Transverse colon (tissue), 4 donors: Measurements from ENCODE around the gene RAPGEF3.

Experiments used
- POLR2A ChIP-seq: fragments of 450-650 bp; IDR thresholded peaks from one replicate; pipeline ENCODE4 v1.6.1; 2016; ENCODE audit warnings: antibody characterized with exemption, mild to moderate bottlenecking, moderate library complexity
- POLR2AphosphoS5 ChIP-seq, 3 donors: sonication (generic); formaldehyde crosslinking; IDR thresholded peaks; one replicate each; pipeline ENCODE4 v1.6.1; 2016; ENCODE audit warnings: antibody characterized with exemption in 3 of 3
- TF ChIP-seq, protein P1 (sequence below), 5 experiments: fragments of 200-600 bp in 3 of 5; fragments of 450-650 bp in 2 of 5; sonication (generic) in 3 of 5; IDR thresholded peaks; 1 replicate in 2 of 5; 2 replicates in 3 of 5; pipeline ENCODE4 v1.5.1; 2016 to 2017; ENCODE audit warnings: antibody characterized with exemption in 5 of 5, inconsistent platforms in 3 of 5, mild to moderate bottlenecking in 2 of 5, moderate library complexity in 1 of 5

DNA sequence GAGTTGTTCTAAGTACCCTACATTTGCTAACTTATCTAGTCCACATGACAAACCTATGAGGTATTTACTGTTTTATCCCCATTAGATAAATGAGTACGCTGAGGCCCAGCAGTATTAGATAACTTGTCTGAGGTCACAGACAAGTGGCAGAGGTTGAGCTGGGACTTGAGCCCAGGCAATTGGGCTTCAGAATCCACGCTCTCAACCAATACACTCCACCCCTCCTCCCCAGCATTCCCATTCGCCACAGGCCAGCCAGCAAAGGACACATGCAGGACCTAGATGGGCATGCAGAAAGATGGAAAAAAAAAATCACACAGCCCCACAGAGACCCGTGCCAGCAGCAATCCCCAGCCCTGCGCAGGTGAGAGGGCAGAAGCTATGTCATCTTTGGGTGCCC, 48.7 kb upstream of the RAPGEF3 start:
- TF ChIP-seq, protein P1, sequence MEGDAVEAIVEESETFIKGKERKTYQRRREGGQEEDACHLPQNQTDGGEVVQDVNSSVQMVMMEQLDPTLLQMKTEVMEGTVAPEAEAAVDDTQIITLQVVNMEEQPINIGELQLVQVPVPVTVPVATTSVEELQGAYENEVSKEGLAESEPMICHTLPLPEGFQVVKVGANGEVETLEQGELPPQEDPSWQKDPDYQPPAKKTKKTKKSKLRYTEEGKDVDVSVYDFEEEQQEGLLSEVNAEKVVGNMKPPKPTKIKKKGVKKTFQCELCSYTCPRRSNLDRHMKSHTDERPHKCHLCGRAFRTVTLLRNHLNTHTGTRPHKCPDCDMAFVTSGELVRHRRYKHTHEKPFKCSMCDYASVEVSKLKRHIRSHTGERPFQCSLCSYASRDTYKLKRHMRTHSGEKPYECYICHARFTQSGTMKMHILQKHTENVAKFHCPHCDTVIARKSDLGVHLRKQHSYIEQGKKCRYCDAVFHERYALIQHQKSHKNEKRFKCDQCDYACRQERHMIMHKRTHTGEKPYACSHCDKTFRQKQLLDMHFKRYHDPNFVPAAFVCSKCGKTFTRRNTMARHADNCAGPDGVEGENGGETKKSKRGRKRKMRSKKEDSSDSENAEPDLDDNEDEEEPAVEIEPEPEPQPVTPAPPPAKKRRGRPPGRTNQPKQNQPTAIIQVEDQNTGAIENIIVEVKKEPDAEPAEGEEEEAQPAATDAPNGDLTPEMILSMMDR (IDR thresholded peaks at IDR 0.05): no peak
- TF ChIP-seq POLR2AphosphoS5 (IDR thresholded peaks at IDR 0.05): no peak
- TF ChIP-seq POLR2A: no peak
